AG10803 (cell line): Measurements from ENCODE around the gene SPINK4.

Source experiments
- DNase-seq: peaks from one replicate; pipeline ENCODE4 v3.0.0; 2010; ENCODE audit warnings: low read depth
- H3K4me3 ChIP-seq: 2 replicates; pipeline ENCODE4 v1.5.1; 2011; ENCODE audit warnings: mild to moderate bottlenecking, low read length, control low read depth
- CTCF ChIP-seq: conservative IDR thresholded peaks from 2 replicates; pipeline ENCODE4 v1.5.1; 2011; ENCODE audit warnings: mild to moderate bottlenecking, low read length, control low read depth, inconsistent platforms

The SPINK4 gene

GRCh38 chr9:33291901-33292300, 51.9 kb downstream of the SPINK4 start:
- DNase-seq, result no peak
- TF ChIP-seq CTCF, result no peak
- H3K4me3 ChIP-seq, result no peak overlapping the region

GRCh38 chr9:33293782-33294181, 53.8 kb downstream of the SPINK4 start:
- no peak for DNase-seq
- no peak for TF ChIP-seq CTCF
- no peak overlapping the region for H3K4me3 ChIP-seq

GRCh38 chr9:33294670-33295432, 54.9 kb downstream of the SPINK4 start:
- no peak for DNase-seq
- H3K4me3 ChIP-seq, result no peak overlapping the region
- TF ChIP-seq CTCF, result no peak

- H3K4me3 ChIP-seq, result no peak overlapping the region
- DNase-seq, result no peak
- TF ChIP-seq CTCF, result no peak
Measured at GRCh38 chr9:33295571-33295970, 55.6 kb downstream of the SPINK4 start.

GRCh38 chr9:33297432-33297831, 57.5 kb downstream of the SPINK4 start:
- no peak overlapping the region for H3K4me3 ChIP-seq
- DNase-seq, result no peak
- TF ChIP-seq CTCF, result no peak
